NCI-H1436 (cell line): ENCODE data around the gene TAF5L.
"Not testable (repeated sequence)": the region's sequence is repeated elsewhere in the genome, so short reads cannot be mapped to it uniquely, and the experiment has no call there.

Experiments used
- DNase-seq: peaks from one replicate; lab custom pipeline; 2025; lab: John Stamatoyannopoulos, UW

Gene TAF5L

DNA sequence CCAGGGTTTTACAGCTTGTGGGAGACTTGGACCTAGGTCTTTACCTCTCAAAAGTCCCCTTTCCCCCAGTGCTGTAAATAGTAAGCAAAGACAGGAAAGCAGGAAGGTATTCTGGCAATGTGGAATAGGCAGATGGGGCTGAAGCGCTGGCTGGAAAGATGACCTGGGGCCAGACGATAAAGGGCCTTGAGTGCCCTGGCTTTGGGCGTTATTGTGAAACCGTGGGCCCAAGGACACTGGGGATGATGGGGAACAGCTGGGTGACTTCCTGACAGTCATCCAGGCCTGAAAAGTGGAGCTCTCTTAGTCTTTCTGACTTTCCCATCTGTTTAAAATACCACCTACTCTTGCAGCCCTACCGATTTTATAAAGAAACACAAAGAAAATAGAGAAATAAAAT is 16.5 kb upstream of the TAF5L start:
- DNase-seq, result no peak

DNA sequence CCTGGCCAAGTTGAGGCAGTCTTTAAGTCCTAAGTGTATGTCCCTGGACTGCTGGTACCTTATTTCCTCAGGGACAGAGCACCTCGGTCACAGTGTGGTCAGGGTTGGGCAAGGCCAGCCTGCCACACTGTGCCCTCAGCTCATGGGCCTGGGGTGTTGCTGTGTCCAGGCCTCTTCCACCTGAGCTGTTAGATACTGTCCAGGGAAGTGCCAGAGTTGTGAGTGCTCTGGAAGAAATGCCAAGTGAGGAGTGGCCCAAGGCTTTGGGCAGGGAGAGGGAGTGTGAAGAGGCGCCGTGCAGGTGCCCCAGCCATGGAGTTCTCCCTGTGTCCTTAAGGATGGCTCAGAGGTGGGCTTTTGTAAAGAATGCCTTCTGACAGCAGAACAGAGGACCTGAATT is 15.4 kb upstream of the TAF5L start:
- no peak for DNase-seq

- DNase-seq, result no peak
Observed at GRCh38 chr1:229640455-229640854, 14.5 kb upstream of the TAF5L start.

DNA sequence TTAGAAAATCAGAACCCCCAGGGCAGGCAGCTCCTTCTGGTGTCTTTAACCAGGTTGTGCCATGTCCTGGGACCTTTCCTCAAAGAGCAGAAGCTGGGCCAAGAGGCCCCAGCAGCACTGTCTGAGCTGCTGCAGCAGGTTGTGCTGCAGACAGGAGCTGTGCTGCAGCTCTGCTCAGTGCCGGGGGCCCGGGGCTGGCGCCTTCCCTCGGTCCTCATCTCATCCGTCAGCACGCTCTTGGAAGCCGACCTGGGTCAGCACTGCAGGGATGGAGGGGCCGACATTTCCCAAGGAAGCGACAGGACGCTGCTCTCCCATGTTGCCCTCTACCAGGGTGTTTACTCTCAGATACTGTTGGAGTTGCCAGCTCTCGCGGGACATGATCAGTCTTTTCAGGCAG is 11.8 kb upstream of the TAF5L start:
- DNase-seq, result no peak

DNA sequence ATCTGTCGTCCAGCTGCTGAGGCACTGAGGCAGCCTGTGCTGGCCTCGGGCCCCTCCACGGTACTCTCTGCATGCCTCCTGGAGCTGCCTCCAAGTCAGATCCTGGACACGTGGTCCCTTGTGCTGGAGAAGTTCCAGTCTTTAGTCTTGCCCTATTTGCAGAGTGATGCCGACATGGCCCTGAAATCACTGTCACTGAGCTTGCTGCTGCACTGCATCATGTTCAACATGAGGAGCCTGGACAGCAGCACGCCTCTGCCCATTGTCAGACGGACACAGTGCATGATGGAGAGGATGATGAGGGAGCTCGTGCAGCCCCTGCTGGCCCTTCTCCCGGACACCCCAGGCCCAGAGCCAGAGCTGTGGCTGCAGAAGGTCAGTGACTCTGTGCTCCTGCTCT is 10.1 kb upstream of the TAF5L start:
- DNase-seq, result no peak

- DNase-seq, result no peak
Observed at GRCh38 chr1:229631966-229632365, 6.0 kb upstream of the TAF5L start.

- DNase-seq, result no peak
Observed at GRCh38 chr1:229631148-229631547, 5.2 kb upstream of the TAF5L start.

DNA sequence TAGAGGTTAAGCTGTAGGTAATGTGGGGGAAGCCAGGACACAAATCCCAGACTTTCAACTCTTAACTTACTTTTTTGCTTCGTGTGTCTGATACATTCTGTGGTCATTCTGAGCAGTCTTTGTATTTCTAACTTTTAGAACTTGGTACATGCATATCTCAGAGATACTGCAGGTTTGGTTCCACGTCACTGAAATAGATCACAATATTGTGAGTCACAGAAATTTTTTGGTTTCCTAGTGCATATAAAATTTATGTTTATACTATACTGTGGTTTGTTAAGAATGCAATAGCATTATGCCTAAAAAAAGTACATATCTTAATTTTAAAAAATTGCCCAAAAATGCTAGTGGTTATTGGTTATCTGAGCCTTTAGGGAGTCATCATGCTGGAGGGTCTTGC is 3.3 kb upstream of the TAF5L start:
- DNase-seq, result no peak

DNA sequence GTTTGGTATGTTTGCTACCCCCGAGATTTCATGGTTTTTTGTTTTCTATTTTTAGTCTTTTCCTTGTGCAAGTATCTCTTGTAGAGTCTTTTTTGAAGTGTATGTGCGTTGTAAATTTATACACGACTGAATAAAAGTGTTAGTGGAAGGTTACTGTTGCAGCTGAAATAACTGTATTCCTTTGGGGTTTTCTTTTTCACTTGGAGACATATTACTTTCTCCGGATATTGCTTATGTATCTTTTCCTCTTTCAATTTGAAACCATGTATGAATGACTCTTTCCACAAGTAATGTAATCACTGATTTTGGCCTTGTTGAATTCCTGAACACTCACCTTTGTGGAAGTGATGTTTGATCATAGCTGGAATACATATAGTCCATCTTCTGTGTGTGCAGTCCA is 1.1 kb upstream of the TAF5L start:
- DNase-seq, result no peak

DNA sequence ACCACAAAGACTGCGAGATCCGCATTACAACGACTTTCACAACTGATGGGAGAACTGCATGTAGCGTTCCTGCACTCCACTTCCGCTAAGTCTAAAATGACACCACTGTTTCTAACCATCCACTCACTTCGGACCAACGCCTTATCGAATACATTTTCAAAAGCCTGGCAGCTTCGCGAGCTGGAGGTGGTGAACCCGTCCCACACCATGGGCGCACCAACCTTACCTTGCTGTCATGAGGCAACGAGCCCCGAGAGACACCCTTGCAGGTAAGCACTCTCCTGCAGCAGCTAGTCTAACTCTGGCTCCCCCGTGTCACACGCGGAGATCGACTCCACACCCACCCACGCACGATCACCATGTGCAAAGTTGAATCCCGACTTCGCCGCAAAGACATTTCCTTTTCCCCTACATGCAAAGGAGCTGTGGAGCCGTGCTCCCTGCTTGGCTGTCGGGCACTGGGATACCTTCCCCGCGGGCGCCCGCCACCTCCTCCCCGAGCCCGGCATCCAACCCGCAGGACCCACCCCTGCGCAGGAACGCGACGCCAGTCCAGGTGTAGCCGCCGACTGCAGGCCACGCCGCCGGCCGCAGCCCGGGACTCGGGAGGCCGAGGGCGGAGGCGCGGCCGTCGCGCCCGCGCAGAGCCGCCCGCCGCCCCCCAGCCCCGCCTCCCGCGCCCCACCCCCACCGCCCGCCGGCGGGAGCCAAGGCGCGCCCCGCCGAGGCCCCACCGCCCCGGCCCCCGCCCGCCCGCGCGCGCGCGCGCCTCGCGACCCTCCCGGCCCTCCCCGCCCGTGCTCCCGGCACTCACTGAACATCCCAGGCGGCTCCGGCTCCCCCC is 629 bp downstream of the TAF5L start:
- DNase-seq, result peak; percentile 60

DNA sequence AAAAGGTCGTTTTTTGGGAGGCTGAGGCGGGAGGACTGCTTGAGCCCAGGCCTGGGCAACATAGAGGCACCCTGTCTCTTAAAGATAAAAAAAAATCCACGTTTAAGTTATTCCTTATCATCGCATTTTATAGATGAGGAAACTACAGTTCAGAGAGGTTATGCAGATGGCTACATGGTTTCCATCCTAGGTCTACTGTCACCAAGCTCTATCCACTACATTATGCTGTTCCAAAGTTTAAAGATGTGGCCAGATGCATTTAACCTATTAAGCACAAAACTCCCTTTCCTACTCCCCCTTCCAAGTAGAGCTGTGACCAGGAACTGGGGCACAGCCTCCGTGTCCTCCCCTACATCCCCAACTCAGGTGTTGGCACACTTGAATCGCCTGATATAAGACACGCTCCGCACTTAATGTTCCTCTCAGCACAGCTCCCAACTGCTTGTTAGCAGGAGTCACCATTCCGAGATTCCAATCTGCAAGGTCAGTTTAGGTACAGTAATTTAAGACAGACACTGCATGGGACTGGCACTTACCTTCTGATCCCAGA is 1.3 kb downstream of the TAF5L start:
- DNase-seq, result no peak

- DNase-seq, result no peak
Observed at GRCh38 chr1:229623838-229624237, 2.1 kb downstream of the TAF5L start.

- DNase-seq, result no peak
Observed at GRCh38 chr1:229623225-229623624, 2.7 kb downstream of the TAF5L start.

DNA sequence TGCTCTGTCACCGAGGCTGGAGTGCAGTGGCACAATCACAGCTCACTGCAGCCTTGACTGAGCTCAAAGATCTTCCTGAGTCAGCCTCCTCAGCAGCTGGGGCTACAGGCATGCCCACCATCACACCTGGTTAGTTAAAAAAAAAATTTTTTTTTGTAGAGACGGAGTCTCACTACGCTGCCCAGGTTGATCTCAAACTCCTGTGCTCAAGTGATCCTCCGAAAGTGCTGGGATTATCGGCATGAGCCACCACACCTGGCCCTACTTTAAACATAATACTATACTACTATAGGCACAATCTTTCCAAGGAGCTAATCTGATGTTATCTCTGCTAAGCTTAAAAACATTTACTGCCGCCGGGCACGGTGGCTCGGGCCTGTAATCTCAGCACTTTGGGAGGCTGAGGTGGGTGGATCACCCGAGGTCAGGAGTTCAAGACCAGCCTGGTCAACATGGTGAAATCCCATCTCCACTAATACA is 3.2 kb downstream of the TAF5L start:
- DNase-seq, result not testable (repeated sequence)

DNA sequence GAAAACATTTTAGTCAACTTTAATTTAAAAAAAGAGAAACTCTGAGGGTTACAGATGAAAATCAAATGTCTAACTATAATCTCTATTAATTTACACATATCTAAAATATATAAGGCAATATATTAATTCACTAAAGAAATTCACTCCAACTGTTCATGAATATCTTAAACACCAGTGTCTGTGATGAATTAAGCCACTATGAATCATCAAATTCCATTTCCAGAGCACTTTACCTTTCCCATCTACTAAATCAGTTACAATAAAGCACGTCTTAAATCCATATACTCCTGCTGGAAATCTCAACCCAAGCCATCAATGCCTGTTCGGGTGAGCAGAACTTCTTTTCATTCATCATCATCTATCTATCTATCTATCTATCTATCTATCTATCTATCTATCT is 4.3 kb downstream of the TAF5L start:
- DNase-seq, result no peak

DNA sequence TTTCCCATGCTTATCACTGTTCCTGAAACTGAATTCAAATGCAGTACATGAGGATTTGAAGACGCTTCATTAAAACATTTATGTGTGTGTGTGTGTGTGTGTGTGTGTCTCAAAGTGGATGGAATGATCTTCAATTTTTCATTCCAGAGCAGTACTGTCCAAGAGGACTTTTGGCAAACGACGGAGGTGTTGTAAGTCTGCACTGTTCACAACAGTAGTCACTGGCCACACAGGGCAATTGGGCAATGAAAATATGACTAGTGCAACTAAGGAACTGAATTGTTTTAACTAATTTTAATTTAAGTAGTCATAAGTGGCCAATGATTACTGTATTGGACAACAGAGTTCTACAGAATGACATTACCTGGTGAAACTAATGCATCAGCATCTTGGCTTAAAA is 5.0 kb downstream of the TAF5L start:
- no peak for DNase-seq

DNA sequence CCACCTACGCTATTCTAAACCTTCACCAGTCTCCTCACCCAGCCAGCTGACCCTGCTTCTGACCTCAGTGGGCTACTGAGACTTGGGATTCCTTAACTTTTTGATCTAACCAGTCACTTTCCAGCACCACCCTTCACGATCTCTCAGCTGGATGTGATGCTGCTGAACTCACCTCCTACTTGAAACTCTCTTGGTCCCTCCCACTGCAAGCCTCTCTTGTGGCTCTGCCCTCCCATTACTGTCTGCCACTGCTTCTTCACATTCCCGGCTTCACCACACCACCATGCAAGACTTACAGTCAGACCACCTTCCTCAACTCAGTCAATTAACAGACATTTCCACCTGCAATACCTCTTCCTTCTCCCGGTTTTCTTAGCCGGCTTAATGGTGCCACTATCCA is 6.3 kb downstream of the TAF5L start:
- DNase-seq, result no peak

DNA sequence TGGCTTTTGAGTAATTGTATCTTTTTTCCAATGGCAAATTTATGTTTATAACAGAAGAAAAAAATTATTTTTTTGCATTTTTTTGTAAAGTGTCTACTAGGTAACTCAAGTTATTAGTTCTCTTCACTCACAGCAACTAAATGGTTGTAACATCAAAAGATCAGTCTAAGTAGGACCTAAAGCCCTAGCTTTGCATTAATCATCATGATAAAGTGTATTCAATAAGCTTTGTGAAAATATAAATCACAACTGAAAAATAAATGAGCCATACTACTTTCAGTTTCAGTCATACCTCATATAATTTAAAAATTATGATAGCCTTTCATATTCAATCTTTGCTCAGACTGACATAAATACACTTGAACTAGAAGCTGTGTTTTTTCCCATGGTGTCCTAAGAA is 6.9 kb downstream of the TAF5L start:
- no peak for DNase-seq

DNA sequence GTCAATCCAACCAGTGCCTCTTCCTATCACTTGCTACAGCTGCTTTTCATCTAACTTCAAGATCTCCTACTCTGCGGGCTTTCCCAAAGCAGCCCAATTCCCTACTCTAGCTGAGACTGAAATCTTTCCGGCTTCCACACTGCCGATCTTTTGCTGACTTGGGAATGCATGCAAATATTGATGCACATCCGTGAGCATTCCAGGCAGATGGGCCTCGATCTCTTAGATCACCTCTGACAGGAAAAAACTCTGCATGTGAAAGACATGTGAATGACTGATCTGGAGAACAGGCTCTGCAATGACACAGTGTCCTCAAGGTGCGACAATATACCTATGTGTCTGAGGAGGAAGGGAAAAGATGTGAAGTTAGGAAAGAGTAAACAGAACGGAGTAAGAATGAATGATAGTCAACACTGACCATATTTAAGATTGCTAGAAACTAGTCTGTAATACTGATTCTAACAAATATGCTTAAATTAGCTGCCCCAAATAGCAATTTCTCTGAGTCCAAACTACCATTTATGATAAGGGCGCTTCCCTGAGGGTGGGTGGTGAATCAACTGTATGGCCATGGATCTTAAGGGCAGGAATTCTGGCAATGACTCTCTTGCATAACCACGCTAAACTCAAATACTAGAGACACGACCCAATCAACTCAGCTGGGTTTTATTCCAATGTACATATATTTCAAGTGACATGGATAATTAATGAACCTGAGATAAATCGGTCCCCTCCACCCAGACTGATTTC is 8.4 kb downstream of the TAF5L start:
- DNase-seq, result no peak

DNA sequence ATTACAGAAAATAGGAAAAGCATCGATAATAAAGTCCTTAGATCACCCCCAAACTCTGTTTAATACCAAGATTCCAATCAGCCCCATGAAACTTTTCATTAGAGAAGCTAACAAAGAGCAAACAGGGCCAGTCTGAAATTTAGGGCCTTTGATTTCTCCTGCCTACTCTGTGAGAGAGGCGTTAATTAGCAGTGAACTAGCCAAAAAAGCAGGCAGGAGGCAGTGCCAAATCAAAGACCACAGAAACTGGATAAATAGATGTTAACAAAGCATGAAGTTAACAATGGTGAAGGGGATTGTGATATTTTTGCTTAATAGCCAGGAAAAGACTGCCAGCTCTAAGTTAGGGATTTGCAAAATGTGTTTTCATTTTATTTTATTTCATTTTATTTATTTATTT is 11.2 kb downstream of the TAF5L start:
- no peak for DNase-seq

DNA sequence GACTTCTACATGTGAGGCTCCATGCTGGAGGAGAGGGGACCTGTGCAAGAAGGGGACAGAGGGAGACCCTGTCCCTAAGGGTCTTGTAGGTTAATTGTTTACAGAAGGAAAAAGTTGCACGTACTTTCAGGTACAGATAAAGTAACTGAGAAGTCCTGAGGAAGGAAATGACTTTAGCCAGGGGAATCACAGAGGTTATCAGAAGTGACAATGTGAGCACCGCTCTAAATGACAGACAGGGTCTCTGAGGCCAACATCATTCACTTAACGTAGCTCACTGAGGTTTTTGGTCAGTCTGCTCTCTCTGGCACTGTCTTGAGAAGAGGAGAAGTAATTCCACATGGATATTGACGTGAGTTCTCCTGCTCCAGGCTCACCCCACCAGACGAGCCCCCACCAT is 12.0 kb downstream of the TAF5L start:
- DNase-seq, result no peak

DNA sequence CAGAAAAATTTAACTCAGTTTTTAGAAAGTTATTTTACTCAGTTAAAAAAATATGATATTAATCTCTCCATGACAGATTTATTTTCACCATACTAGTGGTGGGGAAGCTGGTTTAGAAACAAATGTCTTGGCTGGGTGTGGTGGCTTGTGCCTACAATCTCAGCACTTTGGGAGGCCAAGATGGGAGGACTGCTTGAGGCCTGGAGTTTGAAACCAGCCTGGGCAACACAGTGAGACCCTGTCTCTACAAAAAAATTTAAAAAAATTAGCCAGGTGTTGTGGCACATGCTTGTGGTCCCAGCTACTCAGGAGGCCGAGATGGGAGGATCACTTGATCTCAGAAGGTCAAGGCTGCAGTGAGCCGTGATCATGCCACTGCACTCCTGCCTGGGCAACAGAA is 17.3 kb downstream of the TAF5L start:
- no peak for DNase-seq

DNA sequence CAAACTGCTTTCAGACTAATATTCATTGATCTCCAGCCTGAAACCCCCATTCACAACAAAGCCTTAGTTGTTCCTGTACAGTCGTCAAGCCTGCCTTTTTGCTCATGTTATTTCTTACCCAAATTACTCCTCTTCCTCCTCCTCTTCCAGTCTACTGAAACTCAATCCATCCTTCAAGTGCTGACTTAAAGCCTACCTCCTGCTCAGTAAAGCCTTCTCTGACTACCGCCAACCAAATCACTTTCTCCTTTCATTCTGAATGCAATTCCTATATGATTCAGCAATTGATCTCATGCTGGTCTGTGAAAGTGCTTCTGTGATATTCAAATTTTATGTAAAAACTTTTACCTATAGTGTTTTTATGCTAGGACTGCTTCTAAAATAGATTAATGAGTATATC is 18.6 kb downstream of the TAF5L start:
- DNase-seq, result no peak
